HCT116 (cell line): ENCODE results near the gene NSMF. TPM values are rescaled to one million over a fixed set of nuclear protein-coding genes. Genes with fewer than 3 reads are reported as not detected.

Source experiments
- ATAC-seq: fragments of 200-7000 bp; cut with Tn5 transposase; 2 replicates; pipeline ENCODE4 v1.9.1; 2020; ENCODE audit warnings: mild to moderate bottlenecking, moderate library complexity
- BruUV-seq: library from RNA; stranded (reverse); fragments of 400-500 nt; replicated peaks from 2 replicates; lab custom pipeline; 2021; lab: Mats Ljungman, UMichigan
- CTCF ChIA-PET: fragments of 300-600 bp; sonication (Branson Sonifier 250); formaldehyde crosslinking; loops from one replicate; lab custom pipeline; 2021; ENCODE audit warnings: antibody characterized with exemption; lab: Charles Lee
- POLR2A ChIA-PET: fragments of 300-600, 350-600 bp; sonication (Branson Sonifier 250); formaldehyde crosslinking; loops from one replicate; lab custom pipeline; 2021; ENCODE audit warnings: antibody characterized with exemption; lab: Charles Lee
- RAD21 ChIA-PET, 2 experiments: fragments of 300-600 bp; sonication (Branson Sonifier 250); formaldehyde crosslinking; loops; one replicate each; lab custom pipeline; 2023; ENCODE audit warnings: low total read pairs in 2 of 2; ENCODE audit not compliant: uncharacterized antibody in 2 of 2, unreplicated experiment in 2 of 2, low non-redundant PET in 1 of 2; lab: Charles Lee
- DNase-seq: peaks from one replicate; pipeline ENCODE4 v3.0.0-alpha.2; 2010; ENCODE audit warnings: low read depth, low spot score
- H2AFZ ChIP-seq: fragments of 200-600 bp; shearing (Covaris generic), sonication (generic); 2 replicates; pipeline ENCODE4 v1.6.1; 2017; ENCODE audit warnings: low read depth, mixed run types, mixed read lengths, antibody characterized with exemption, low read length; ENCODE audit not compliant: poor library complexity, severe bottlenecking
- H3K27ac ChIP-seq: 2 replicates; pipeline ENCODE4 v1.5.1; 2012; ENCODE audit warnings: low read depth, low read length
- H3K27me3 ChIP-seq: fragments of 200-600 bp; sonication (generic); 2 replicates; pipeline ENCODE4 v1.6.1; 2016; ENCODE audit warnings: mixed run types, low read length, mixed read lengths; ENCODE audit not compliant: insufficient read depth
- H3K36me3 ChIP-seq, 2 experiments: fragments of 200-500 bp in 1 of 2; fragments of 200-600 bp in 1 of 2; sonication (Bioruptor generic) in 1 of 2; sonication (generic) in 1 of 2; 2 replicates each; pipeline versions ENCODE4 v1.5.1 to v1.6.1; 2014 to 2016; ENCODE audit warnings: low read length in 2 of 2, inconsistent platforms in 1 of 2, mixed read lengths in 1 of 2, mixed run types in 1 of 2; ENCODE audit not compliant: insufficient read depth in 2 of 2, control insufficient read depth in 1 of 2
- H3K4me1 ChIP-seq, 2 experiments: fragments of 200-600 bp in 1 of 2; sonication (generic) in 1 of 2; 2 replicates each; pipeline versions ENCODE4 v1.5.1 to v1.6.1; 2012 to 2017; ENCODE audit warnings: low read length in 2 of 2, inconsistent platforms in 1 of 2, mild to moderate bottlenecking in 1 of 2, mixed read lengths in 1 of 2, mixed run types in 1 of 2, moderate library complexity in 1 of 2; ENCODE audit not compliant: insufficient read depth in 2 of 2, control insufficient read depth in 1 of 2
- H3K4me2 ChIP-seq: fragments of 200-600 bp; sonication (generic); 2 replicates; pipeline ENCODE4 v1.6.1; 2017; ENCODE audit warnings: mixed run types, low read length, mixed read lengths
- H3K4me3 ChIP-seq, 2 experiments: fragments of 200-600 bp in 1 of 2; sonication (generic) in 1 of 2; replicated peaks in 1 of 2; 2 replicates each; pipeline ENCODE4 v1.5.1; 2011 to 2016; ENCODE audit warnings: low read length in 2 of 2, control low read depth in 1 of 2, low read depth in 1 of 2, mild to moderate bottlenecking in 1 of 2, mixed read lengths in 1 of 2, mixed run types in 1 of 2
- H3K79me2 ChIP-seq: fragments of 200-600 bp; sonication (generic); 2 replicates; pipeline ENCODE4 v1.6.1; 2017; ENCODE audit warnings: mild to moderate bottlenecking, mixed run types, low read length, moderate library complexity, mixed read lengths; ENCODE audit not compliant: insufficient read depth
- H3K9ac ChIP-seq: fragments of 200-600 bp; sonication (generic); 2 replicates; pipeline ENCODE4 v1.6.1; 2016; ENCODE audit warnings: low read length, mixed read lengths
- H3K9me2 ChIP-seq: fragments of 200-600 bp; sonication (generic), shearing (Covaris generic); 2 replicates; pipeline ENCODE4 v1.6.1; 2017; ENCODE audit warnings: mixed run types, mild to moderate bottlenecking, moderate library complexity; ENCODE audit not compliant: insufficient read depth
- H3K9me3 ChIP-seq, 2 experiments: fragments of 200-500 bp in 1 of 2; fragments of 200-600 bp in 1 of 2; sonication (Bioruptor generic) in 1 of 2; sonication (generic) in 1 of 2; 2 replicates each; pipeline ENCODE4 v1.6.1; 2014 to 2017; ENCODE audit warnings: low read length in 2 of 2, mixed read lengths in 2 of 2, inconsistent platforms in 1 of 2, low read depth in 1 of 2, mild to moderate bottlenecking in 1 of 2, mixed run types in 1 of 2, moderate library complexity in 1 of 2; ENCODE audit not compliant: control insufficient read depth in 1 of 2, insufficient read depth in 1 of 2
- H4K20me1 ChIP-seq: fragments of 200-600 bp; sonication (generic), shearing (Covaris generic); 2 replicates; pipeline ENCODE4 v1.6.1; 2017; ENCODE audit warnings: mixed run types, mild to moderate bottlenecking, moderate library complexity; ENCODE audit not compliant: insufficient read depth
- CEBPB ChIP-seq: IDR thresholded peaks from 2 replicates; pipeline ENCODE4 v1.6.1; 2012; ENCODE audit warnings: low read depth
- CTCF ChIP-seq, 3 experiments: fragments of 200-600 bp in 1 of 3; sonication (generic) in 1 of 3; IDR thresholded peaks in 2 of 3; conservative IDR thresholded peaks in 1 of 3; 2 replicates each; pipeline ENCODE4 v1.5.1; 2012 to 2017; ENCODE audit warnings: low read depth in 2 of 3, low read length in 2 of 3, antibody characterized with exemption in 1 of 3, borderline replicate concordance in 1 of 3, control low read depth in 1 of 3, mild to moderate bottlenecking in 1 of 3, mixed read lengths in 1 of 3, mixed run types in 1 of 3, moderate library complexity in 1 of 3; ENCODE audit not compliant: insufficient read depth in 1 of 3
- FOSL1 ChIP-seq: IDR thresholded peaks from 2 replicates; pipeline ENCODE4 v1.6.1; 2012; ENCODE audit warnings: low read depth
- POLR2AphosphoS5 ChIP-seq: IDR thresholded peaks from 2 replicates; pipeline ENCODE4 v1.6.1; 2011; ENCODE audit warnings: mild to moderate bottlenecking, low read depth, low read length, moderate library complexity
- YY1 ChIP-seq: IDR thresholded peaks from 2 replicates; pipeline ENCODE4 v1.6.1; 2011; ENCODE audit warnings: low read length, low read depth, moderate library complexity, mild to moderate bottlenecking; ENCODE audit not compliant: insufficient replicate concordance; ENCODE audit errors: extremely low read depth
- intact Hi-C: fragments of 100-400 bp; cut with micrococcal nuclease; formaldehyde crosslinking; loops from 2 replicates; pipeline ENCODE4 v1.10.0; 2022
- total RNA-seq: library from RNA; stranded (reverse); gene quantifications from one replicate; pipeline ENCODE4 v1.2.1, GENCODE V29; 2021; ENCODE audit not compliant: unreplicated experiment

Gene NSMF
- total RNA-seq, 1 experiment from 2014 or later: 81.9 TPM

GRCh38 chr9:137444106-137444790, 14.9 kb downstream of the NSMF start:
- RAD21 ChIA-PET: interaction anchor here in 1 of 2 experiments (1.3 kb wide), 1 partner anchor 158 kb away, joined by 4 read pairs; no protein-coding TSS in a partner anchor
- H3K27me3 ChIP-seq: no peaks in the 10 kb centered on the region
- ATAC-seq: no peak
- no peak for DNase-seq
- H3K9ac ChIP-seq: no peak overlapping the region
- peaks cover 16 to 33% of the 10 kb centered on the region in 2 experiments for H3K4me1 ChIP-seq
- intact Hi-C loops: loop anchor here (2.0 kb wide), 1 partner anchor 149 kb away; no protein-coding TSS in a partner anchor
- no peak for TF ChIP-seq YY1
- no peak for TF ChIP-seq FOSL1
- peak in 2 of 3 experiments; percentile 22 to 23; a peak in 1 of 6 replicates for TF ChIP-seq CTCF (IDR thresholded peaks at IDR 0.05 in 2 of 3, conservative IDR thresholded peaks at IDR 0.05 in 1 of 3; ENCODE audit: borderline replicate concordance in 1 of 3, insufficient read depth in 1 of 3, low read depth in 2 of 3, low read length in 2 of 3)
- TF ChIP-seq CEBPB: no peak
- no peak for TF ChIP-seq POLR2AphosphoS5
- CTCF ChIA-PET: interaction anchor here (0.8 to 1.9 kb wide), 4 partner anchors 21 to 157 kb away, joined by 3 to 10 read pairs (median 6); partner anchors contain the start of genes EXD3, MRPL41, NOXA1 and NRARP
- H3K9me3 ChIP-seq: no peaks in the 10 kb centered on the region
- H2AFZ ChIP-seq: no peak overlapping the region
- H3K27ac ChIP-seq: no peak overlapping the region
- no peak overlapping the region for H3K4me3 ChIP-seq
- H3K4me2 ChIP-seq: no peak overlapping the region
- no TSS peak for BruUV-seq
- H3K79me2 ChIP-seq: no peaks in the 10 kb centered on the region
- no peaks in the 10 kb centered on the region for H4K20me1 ChIP-seq
- peaks cover 0 to 2% of the 10 kb centered on the region in 2 experiments; a peak in 1 of 4 replicates for H3K36me3 ChIP-seq
- POLR2A ChIA-PET: interaction anchor here (1.3 kb wide), 1 partner anchor 19 kb away, joined by 3 read pairs; no protein-coding TSS in a partner anchor
- no peaks in the 10 kb centered on the region for H3K9me2 ChIP-seq
